ENCODE results near the gene ZFP92.
A peak's percentile ranks its signal among the peaks of the same experiment; 100 is the strongest.
"Not testable (repeated sequence)": the region's sequence is repeated elsewhere in the genome, so short reads cannot be mapped to it uniquely, and the experiment has no call there.

The ZFP92 gene

DNA sequence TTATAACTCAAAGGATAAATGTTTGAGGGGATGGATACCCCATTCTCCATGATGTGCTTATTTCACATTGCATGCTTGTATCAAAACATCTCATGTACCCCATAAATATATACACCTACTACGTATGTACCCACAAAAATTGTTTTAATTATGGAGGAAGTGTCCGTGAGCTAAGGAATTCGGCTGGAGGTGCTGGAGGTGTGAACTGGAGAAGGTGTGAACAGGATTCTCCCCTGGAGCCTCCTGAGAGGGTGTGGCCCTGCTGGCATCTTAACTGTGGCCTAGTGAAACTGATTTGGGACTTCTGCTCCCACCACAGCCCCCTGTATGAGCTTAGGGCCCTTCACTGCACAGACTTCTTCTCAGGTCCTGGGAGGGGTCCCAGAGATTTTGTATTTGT, 33.5 kb upstream of the ZFP92 start:
- Histone ChIP-seq H3K79me2 (ENCODE audit: control insufficient read depth, insufficient read depth, low read length, unreplicated experiment) (no peaks in the 10 kb centered on the region), H3K27me3 (ENCODE audit: insufficient read depth, low read length) (no peaks in the 10 kb centered on the region), H3K4me3 (ENCODE audit: low read depth, low read length) (no peak overlapping the region), H3K4me1 (ENCODE audit: control insufficient read depth, insufficient read depth, low read length, unreplicated experiment) (peaks cover 5% of the 10 kb centered on the region), H3K27ac (ENCODE audit: low read depth, low read length) (no peak overlapping the region), H3K36me3 (ENCODE audit: insufficient read depth, low read length) (no peaks in the 10 kb centered on the region), H2AFZ (ENCODE audit: low read length, unreplicated experiment) (no peak overlapping the region)

DNA sequence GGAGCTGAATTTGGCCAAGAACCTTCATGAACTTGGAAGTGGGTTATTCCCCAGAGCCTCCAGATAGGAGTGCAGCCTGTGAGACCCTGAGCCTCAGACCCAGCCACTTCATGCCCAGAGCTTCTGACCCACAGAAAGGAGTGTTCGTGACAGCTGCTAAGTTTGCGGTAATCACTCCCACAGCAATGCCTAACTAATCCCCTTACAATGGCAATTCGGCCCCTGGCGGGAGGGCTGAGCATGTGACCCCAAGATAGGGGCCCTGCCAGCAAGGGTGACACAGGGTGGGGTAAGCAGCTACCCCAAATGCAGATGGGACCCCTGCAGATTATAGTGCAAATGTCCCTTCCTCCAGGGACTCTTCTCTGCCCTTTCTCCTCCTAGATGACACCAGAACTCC, 32.7 kb upstream of the ZFP92 start:
- H3K27me3 ChIP-seq (ENCODE audit: insufficient read depth, low read length) = no peaks in the 10 kb centered on the region
- no peak overlapping the region for H2AFZ ChIP-seq (ENCODE audit: low read length, unreplicated experiment)
- no peaks in the 10 kb centered on the region for H3K36me3 ChIP-seq (ENCODE audit: insufficient read depth, low read length)
- no peak overlapping the region for H3K27ac ChIP-seq (ENCODE audit: low read depth, low read length)
- H3K4me3 ChIP-seq (ENCODE audit: low read depth, low read length) = no peak overlapping the region
- peaks cover 5% of the 10 kb centered on the region for H3K4me1 ChIP-seq (ENCODE audit: control insufficient read depth, insufficient read depth, low read length, unreplicated experiment)
- no peaks in the 10 kb centered on the region for H3K79me2 ChIP-seq (ENCODE audit: control insufficient read depth, insufficient read depth, low read length, unreplicated experiment)

DNA sequence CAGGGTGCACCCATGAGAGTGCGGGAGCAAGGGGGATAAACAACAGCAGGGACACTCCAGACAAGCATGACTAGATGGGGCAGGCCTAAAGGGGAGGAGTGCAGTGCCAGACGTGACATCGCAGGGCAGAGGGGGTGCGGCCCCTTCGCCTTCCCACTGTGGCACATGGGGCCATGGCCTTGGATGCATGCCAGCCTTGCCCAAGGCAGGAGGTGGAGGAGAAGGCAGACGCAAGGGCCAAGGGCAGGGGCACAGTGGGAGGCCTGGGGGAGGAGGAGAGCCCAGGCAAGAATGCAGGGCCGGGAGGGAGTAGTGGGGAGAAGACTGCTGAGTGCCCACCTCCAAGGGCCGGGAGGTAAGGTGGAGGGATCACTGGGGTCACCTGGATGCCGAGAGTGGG, 31.8 kb upstream of the ZFP92 start:
- H3K27me3 ChIP-seq (ENCODE audit: insufficient read depth, low read length) = no peaks in the 10 kb centered on the region
- H3K4me1 ChIP-seq (ENCODE audit: control insufficient read depth, insufficient read depth, low read length, unreplicated experiment) = peaks cover 5% of the 10 kb centered on the region
- no peaks in the 10 kb centered on the region for H3K79me2 ChIP-seq (ENCODE audit: control insufficient read depth, insufficient read depth, low read length, unreplicated experiment)
- no peaks in the 10 kb centered on the region for H3K36me3 ChIP-seq (ENCODE audit: insufficient read depth, low read length)
- no peak overlapping the region for H3K4me3 ChIP-seq (ENCODE audit: low read depth, low read length)
- no peak overlapping the region for H3K27ac ChIP-seq (ENCODE audit: low read depth, low read length)
- H2AFZ ChIP-seq (ENCODE audit: low read length, unreplicated experiment) = no peak overlapping the region

- Histone ChIP-seq H3K4me3 (ENCODE audit: low read depth, low read length) (no peak overlapping the region), H3K27ac (ENCODE audit: low read depth, low read length) (no peak overlapping the region), H3K79me2 (ENCODE audit: control insufficient read depth, insufficient read depth, low read length, unreplicated experiment) (no peaks in the 10 kb centered on the region), H3K4me1 (ENCODE audit: control insufficient read depth, insufficient read depth, low read length, unreplicated experiment) (peaks cover 5% of the 10 kb centered on the region), H2AFZ (ENCODE audit: low read length, unreplicated experiment) (no peak overlapping the region), H3K27me3 (ENCODE audit: insufficient read depth, low read length) (no peaks in the 10 kb centered on the region), H3K36me3 (ENCODE audit: insufficient read depth, low read length) (no peaks in the 10 kb centered on the region)
Measured at GRCh38 chrX:153379971-153380581, 31.2 kb upstream of the ZFP92 start.

DNA sequence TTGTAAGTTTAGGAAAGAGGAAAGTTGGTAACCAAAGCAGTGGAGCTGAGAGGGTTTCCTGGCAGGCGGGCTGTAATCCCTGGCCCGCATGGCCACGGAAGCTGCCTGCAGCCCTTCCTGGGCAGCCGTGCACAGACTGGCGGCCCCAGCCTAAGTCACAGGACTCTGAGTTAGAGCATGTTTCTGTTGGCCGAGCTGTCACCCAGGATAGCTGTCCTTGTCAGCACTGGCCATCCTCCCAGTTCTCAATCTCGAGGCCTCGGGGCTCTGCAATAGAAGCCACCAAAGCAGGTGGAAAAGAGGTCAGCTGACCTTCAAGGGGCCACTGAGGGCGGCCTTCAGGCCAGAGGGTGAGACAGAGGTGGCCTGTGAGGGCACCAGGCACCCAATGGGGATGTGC, 30.6 kb upstream of the ZFP92 start:
- Histone ChIP-seq H3K36me3 (ENCODE audit: insufficient read depth, low read length) (no peaks in the 10 kb centered on the region), H3K27me3 (ENCODE audit: insufficient read depth, low read length) (no peaks in the 10 kb centered on the region), H3K4me3 (ENCODE audit: low read depth, low read length) (no peak overlapping the region), H3K27ac (ENCODE audit: low read depth, low read length) (no peak overlapping the region), H2AFZ (ENCODE audit: low read length, unreplicated experiment) (no peak overlapping the region), H3K79me2 (ENCODE audit: control insufficient read depth, insufficient read depth, low read length, unreplicated experiment) (no peaks in the 10 kb centered on the region), H3K4me1 (ENCODE audit: control insufficient read depth, insufficient read depth, low read length, unreplicated experiment) (peaks cover 5% of the 10 kb centered on the region)

DNA sequence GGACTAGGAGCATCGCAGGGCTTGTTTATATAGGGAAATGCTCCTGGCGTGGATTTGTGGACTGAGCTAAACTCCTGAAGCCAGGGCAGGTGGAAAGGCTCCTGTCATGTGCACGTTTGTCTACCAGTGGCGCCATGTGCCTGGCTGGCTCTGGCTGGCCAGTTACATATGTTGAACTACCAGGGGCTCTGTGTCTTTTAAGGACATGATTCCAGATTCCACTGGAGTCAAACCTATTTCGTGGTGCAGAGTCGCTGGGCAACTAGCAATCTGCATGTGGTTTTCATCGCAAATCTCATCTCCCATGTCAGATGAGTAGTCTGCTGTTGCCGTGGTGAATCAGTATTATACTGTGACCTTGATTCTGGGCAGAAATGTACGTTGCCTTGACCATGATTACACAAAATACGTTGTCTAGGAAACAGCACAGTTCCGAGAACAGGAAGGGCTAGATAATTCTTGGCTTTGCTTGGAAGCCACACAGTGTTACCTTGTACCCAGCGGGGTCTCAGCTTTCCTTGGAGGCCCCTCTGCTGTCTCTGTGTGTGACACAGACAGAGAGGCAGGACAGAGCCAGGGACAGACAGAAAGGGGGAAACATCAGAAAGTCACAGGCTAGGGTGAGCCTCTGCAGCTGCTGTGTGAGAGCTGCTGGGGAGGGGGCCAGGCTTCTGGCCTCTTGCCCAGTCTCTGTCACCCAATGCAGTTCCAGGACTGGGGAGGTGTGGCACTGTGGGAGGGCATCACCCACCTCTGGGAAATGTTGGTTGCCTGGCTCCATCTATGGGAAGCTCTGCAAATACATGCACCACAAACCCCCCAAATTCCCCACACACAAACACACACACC, 29.4 kb upstream of the ZFP92 start:
- H3K27ac ChIP-seq (ENCODE audit: low read depth, low read length) = peak overlapping the region; percentile 94
- H3K4me3 ChIP-seq (ENCODE audit: low read depth, low read length) = no peak overlapping the region
- H3K79me2 ChIP-seq (ENCODE audit: control insufficient read depth, insufficient read depth, low read length, unreplicated experiment) = no peaks in the 10 kb centered on the region
- H3K36me3 ChIP-seq (ENCODE audit: insufficient read depth, low read length) = no peaks in the 10 kb centered on the region
- no peaks in the 10 kb centered on the region for H3K27me3 ChIP-seq (ENCODE audit: insufficient read depth, low read length)
- H2AFZ ChIP-seq (ENCODE audit: low read length, unreplicated experiment) = peak overlapping the region; percentile 53
- peaks cover 5% of the 10 kb centered on the region for H3K4me1 ChIP-seq (ENCODE audit: control insufficient read depth, insufficient read depth, low read length, unreplicated experiment)

DNA sequence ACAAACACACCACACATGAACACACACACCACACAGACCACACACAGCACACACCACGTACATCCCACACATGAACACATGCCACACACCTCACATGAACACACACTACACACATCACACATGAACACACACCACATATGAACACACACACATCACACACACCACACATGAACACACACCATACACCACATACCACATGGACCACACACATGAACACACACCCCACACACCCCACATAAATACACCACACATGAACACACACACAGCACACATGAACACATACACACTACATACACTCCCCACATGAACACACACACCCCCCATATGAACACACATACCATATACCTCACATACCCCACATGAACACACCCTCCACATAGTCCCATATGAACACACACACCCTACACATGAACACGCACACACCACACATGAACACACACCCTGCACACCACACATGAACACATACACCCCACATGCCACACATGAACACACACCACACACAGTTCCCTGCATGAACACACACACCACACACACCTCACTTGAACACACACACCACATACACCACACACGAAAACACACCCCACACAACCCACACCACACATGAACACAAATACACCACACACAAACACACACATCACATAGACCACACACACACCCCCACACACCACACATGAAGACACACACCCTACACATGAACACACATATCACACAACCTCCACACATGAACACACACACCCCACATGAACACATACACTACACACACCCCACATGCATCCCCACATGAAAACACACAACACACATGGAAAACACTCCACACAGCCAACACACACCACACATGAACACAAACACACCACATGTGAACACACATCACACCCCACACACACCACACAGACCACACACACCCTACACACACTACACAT, 28.4 kb upstream of the ZFP92 start:
- Histone ChIP-seq H2AFZ (ENCODE audit: low read length, unreplicated experiment) (no peak overlapping the region), H3K36me3 (ENCODE audit: insufficient read depth, low read length) (no peaks in the 10 kb centered on the region), H3K27me3 (ENCODE audit: insufficient read depth, low read length) (no peaks in the 10 kb centered on the region), H3K79me2 (ENCODE audit: control insufficient read depth, insufficient read depth, low read length, unreplicated experiment) (no peaks in the 10 kb centered on the region), H3K27ac (ENCODE audit: low read depth, low read length) (peak overlapping the region; percentile 94), H3K4me3 (ENCODE audit: low read depth, low read length) (no peak overlapping the region), H3K4me1 (ENCODE audit: control insufficient read depth, insufficient read depth, low read length, unreplicated experiment) (peaks cover 5% of the 10 kb centered on the region)

GRCh38 chrX:153384390-153384789, 26.9 kb upstream of the ZFP92 start:
- Histone ChIP-seq H3K79me2 (ENCODE audit: control insufficient read depth, insufficient read depth, low read length, unreplicated experiment) (no peaks in the 10 kb centered on the region), H3K36me3 (ENCODE audit: insufficient read depth, low read length) (no peaks in the 10 kb centered on the region), H3K27ac (ENCODE audit: low read depth, low read length) (no peak overlapping the region), H3K4me3 (ENCODE audit: low read depth, low read length) (no peak overlapping the region), H2AFZ (ENCODE audit: low read length, unreplicated experiment) (no peak overlapping the region), H3K4me1 (ENCODE audit: control insufficient read depth, insufficient read depth, low read length, unreplicated experiment) (peaks cover 5% of the 10 kb centered on the region), H3K27me3 (ENCODE audit: insufficient read depth, low read length) (no peaks in the 10 kb centered on the region)

DNA sequence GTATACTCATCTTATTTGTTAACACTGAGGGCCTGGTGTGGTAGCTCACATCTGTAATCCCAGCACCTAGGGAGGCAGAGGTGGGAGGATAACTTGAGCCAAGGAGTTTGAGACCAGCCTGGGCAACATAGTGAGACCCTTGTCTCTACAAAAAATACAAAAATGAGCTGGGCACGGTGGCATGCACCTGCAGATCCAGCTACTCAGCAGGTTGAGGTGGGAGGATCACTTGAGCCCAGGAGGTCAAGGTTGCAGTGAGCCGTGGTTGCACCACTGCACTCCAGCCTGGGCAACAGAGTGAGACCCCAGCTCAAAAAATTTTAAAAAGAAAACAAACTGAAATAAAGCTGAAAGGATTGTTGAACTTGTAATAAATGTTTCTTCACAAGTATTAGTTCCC, 26.3 kb upstream of the ZFP92 start:
- H2AFZ ChIP-seq (ENCODE audit: low read length, unreplicated experiment); H3K4me1 ChIP-seq (ENCODE audit: control insufficient read depth, insufficient read depth, low read length, unreplicated experiment); H3K4me3 ChIP-seq (ENCODE audit: low read depth, low read length); H3K79me2 ChIP-seq (ENCODE audit: control insufficient read depth, insufficient read depth, low read length, unreplicated experiment); H3K36me3 ChIP-seq (ENCODE audit: insufficient read depth, low read length); H3K27me3 ChIP-seq (ENCODE audit: insufficient read depth, low read length); H3K27ac ChIP-seq (ENCODE audit: low read depth, low read length): not testable (repeated sequence)

DNA sequence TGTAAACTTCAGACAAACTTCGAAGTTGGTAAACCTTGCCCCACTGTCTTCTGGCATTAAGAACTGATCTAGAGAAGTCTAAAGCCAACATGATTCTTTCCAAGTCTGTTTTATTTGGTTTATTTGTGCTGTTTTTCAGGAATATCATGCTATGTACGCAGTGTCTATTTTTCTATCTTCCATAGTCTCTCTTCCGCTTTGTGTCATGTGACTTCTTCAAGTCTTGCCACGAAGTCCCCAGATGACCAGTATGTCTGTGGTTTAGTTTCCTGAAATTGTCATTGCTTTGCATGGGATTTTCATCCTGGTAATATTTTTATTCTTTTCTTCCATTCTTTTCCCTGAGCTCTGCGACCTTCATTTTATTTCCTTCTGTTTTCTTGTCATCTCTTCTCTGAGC, 25.2 kb upstream of the ZFP92 start:
- H3K27me3 ChIP-seq (ENCODE audit: insufficient read depth, low read length) = no peaks in the 10 kb centered on the region
- H2AFZ ChIP-seq (ENCODE audit: low read length, unreplicated experiment) = no peak overlapping the region
- no peaks in the 10 kb centered on the region for H3K36me3 ChIP-seq (ENCODE audit: insufficient read depth, low read length)
- no peak overlapping the region for H3K4me3 ChIP-seq (ENCODE audit: low read depth, low read length)
- H3K27ac ChIP-seq (ENCODE audit: low read depth, low read length) = no peak overlapping the region
- peaks cover 5% of the 10 kb centered on the region for H3K4me1 ChIP-seq (ENCODE audit: control insufficient read depth, insufficient read depth, low read length, unreplicated experiment)
- no peaks in the 10 kb centered on the region for H3K79me2 ChIP-seq (ENCODE audit: control insufficient read depth, insufficient read depth, low read length, unreplicated experiment)
